A549 treated with AZD2906 at 1 μM for 4 hours (cell line): ENCODE measurements around the gene MFF. TPM values are rescaled to one million over a fixed set of nuclear protein-coding genes. Genes with fewer than 3 reads are reported as not detected.

Experiments used
- total RNA-seq: library from RNA; stranded (reverse); fragments of 200-300 nt; extraction: Qiagen RNA extraction; gene quantifications from 5 replicates; pipeline ENCODE4 v1.2.3, GENCODE V29; 2022

MFF gene
- total RNA-seq: 94.2 to 104 TPM (median 100 TPM) in 5 replicates

GRCh38 chr2:227324995-227325838, at the start of gene MFF:
TSS of gene MFF (plus strand) at chr2:227325251. CDS start at chr2:227330666, 5,415 bp downstream.

GRCh38 chr2:227379095-227379494, 54.0 kb downstream of the MFF start, which contains the start of gene TM4SF20:
TSS of gene TM4SF20 (minus strand) at chr2:227379306. CDS start at chr2:227379268, 38 bp downstream.

GRCh38 chr2:227387583-227387982, 62.5 kb downstream of the MFF start, which contains the start of gene SCYGR1:
TSS of gene SCYGR1 (minus strand) at chr2:227387949. CDS start at chr2:227387949, 0 bp downstream.

Other genes with a start within 250 kb of the MFF start
- gene COL4A4, start 161.0 kb upstream of the MFF start, total RNA-seq: 1.2 to 2.1 TPM (median 1.6 TPM) in 5 replicates
- gene COL4A3, start 160.6 kb upstream of the MFF start, total RNA-seq: 0.60 to 0.96 TPM (median 0.80 TPM) in 5 replicates
- 5.6 to 8.1 TPM (median 7.3 TPM) in 5 replicates for gene TM4SF20, start 54.1 kb downstream of the MFF start, total RNA-seq
- not detected in 5 replicates for gene SCYGR1, start 62.7 kb downstream of the MFF start, total RNA-seq
- 91.7 to 113 TPM (median 109 TPM) in 5 replicates for gene AGFG1, start 146.9 kb downstream of the MFF start, total RNA-seq